Mammary epithelial cell (primary cell): ENCODE data around the gene ADAM12.

Experiments used
- EZH2 ChIP-seq: IDR thresholded peaks from 2 replicates; pipeline ENCODE4 v1.6.1; 2012; ENCODE audit warnings: low read length, inconsistent platforms, borderline replicate concordance
- TF ChIP-seq, protein P1 (sequence below), 2 donors: IDR thresholded peaks in 1 of 2; conservative IDR thresholded peaks in 1 of 2; 2 replicates each; pipeline ENCODE4 v1.5.1; 2011 to 2012; ENCODE audit warnings: inconsistent platforms in 2 of 2, low read length in 2 of 2, mild to moderate bottlenecking in 2 of 2, control low read depth in 1 of 2, low read depth in 1 of 2; ENCODE audit not compliant: insufficient read depth in 1 of 2; ENCODE audit errors: extremely low read depth in 1 of 2

DNA sequence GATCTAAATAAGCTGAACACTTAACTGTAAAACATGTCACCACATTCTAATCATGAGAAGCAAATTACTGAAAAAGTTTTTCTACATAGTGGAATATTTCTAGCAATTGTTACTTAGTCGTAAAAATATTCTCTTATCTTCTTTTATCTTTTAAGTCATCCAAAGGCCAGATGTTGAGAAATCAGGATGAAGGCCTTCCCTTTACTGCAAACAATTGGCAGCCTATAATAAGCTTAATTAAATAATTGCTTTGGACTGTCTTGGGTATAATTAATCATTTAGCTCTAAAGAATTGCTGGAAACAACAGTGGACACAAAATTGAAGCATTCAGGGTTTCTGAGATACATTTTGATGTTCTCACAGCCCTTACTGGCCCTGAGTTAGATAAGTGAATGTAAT, 265.4 kb downstream of the ADAM12 start:
- TF ChIP-seq, protein P1, sequence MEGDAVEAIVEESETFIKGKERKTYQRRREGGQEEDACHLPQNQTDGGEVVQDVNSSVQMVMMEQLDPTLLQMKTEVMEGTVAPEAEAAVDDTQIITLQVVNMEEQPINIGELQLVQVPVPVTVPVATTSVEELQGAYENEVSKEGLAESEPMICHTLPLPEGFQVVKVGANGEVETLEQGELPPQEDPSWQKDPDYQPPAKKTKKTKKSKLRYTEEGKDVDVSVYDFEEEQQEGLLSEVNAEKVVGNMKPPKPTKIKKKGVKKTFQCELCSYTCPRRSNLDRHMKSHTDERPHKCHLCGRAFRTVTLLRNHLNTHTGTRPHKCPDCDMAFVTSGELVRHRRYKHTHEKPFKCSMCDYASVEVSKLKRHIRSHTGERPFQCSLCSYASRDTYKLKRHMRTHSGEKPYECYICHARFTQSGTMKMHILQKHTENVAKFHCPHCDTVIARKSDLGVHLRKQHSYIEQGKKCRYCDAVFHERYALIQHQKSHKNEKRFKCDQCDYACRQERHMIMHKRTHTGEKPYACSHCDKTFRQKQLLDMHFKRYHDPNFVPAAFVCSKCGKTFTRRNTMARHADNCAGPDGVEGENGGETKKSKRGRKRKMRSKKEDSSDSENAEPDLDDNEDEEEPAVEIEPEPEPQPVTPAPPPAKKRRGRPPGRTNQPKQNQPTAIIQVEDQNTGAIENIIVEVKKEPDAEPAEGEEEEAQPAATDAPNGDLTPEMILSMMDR (conservative IDR thresholded peaks at IDR 0.05 in 1 of 2, IDR thresholded peaks at IDR 0.05 in 1 of 2; ENCODE audit: extremely low read depth in 1 of 2, insufficient read depth in 1 of 2, low read depth in 1 of 2, low read length in 2 of 2) = no peak
- no peak for TF ChIP-seq EZH2
